Activated naive CD8-positive, alpha-beta T cell treated with anti-CD3 and anti-CD28 coated beads, Interleukin-2, amount 50 U/mL, for 24 hours (primary cell): ENCODE measurements around the gene WNT4.

ENCODE experiments used
- ATAC-seq: fragments of 150-1000 bp; cut with Tn5 transposase; one replicate; pipeline ENCODE4 v1.10.0; 2021
- DNase-seq: peaks from one replicate; pipeline ENCODE4 v3.0.0; 2021
- H3K27ac Mint-ChIP-seq: one replicate; pipeline ENCODE4 v1.8.0; 2021; ENCODE audit warnings: mild to moderate bottlenecking, mixed read lengths
- H3K27me3 Mint-ChIP-seq: one replicate; pipeline ENCODE4 v1.8.0; 2021; ENCODE audit warnings: mixed read lengths
- H3K36me3 Mint-ChIP-seq: one replicate; pipeline ENCODE4 v1.8.0; 2021; ENCODE audit warnings: low read depth, mixed read lengths
- H3K4me1 Mint-ChIP-seq: one replicate; pipeline ENCODE4 v1.8.0; 2021; ENCODE audit warnings: mixed read lengths
- H3K4me3 Mint-ChIP-seq: one replicate; pipeline ENCODE4 v1.8.0; 2021; ENCODE audit warnings: mild to moderate bottlenecking, moderate library complexity, mixed read lengths
- H3K9me3 Mint-ChIP-seq: one replicate; pipeline ENCODE4 v1.8.0; 2021; ENCODE audit warnings: mixed read lengths

WNT4 gene

DNA sequence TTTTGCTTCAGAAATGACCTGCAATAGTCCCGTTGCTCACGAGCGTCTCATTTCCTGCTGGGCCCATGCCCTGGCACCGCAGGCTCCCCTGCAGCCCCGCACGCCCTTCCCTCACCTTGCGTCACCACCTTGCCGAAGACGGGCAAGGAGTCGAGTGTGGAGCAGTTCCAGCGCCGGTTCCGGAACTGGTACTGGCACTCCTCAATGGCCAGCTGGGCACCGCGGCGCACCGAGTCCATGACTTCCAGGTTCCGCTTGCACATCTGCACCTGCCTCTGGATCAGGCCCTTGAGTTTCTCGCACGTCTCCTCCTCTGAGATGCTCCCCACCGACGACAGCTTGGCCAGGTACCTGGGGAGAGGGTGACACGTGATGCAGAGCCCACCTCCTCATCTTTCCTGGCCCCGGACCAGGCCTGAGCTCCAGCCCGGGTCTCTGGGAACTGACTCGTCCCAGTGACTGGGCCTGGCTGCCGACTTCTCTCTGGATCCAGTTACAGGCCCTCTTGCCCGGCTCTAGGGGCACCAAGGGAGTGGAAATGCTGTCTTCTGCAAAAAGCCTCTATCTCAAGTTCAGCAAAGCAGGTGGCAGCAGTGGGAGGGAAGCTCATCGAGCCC is 13.3 kb downstream of the WNT4 start:
- Mint-ChIP-seq H3K27ac (no peak overlapping the region), H3K36me3 (no peaks in the 10 kb centered on the region), H3K9me3 (no peaks in the 10 kb centered on the region), H3K4me1 (no peaks in the 10 kb centered on the region), H3K27me3 (peaks cover 1% of the 10 kb centered on the region), H3K4me3 (no peak overlapping the region)
- no peak for ATAC-seq
- no peak for DNase-seq

GRCh38 chr1:22128392-22128791 is 14.5 kb downstream of the WNT4 start:
- Mint-ChIP-seq H3K4me1 (no peaks in the 10 kb centered on the region), H3K36me3 (no peaks in the 10 kb centered on the region), H3K27ac (no peak overlapping the region), H3K9me3 (no peaks in the 10 kb centered on the region), H3K4me3 (no peak overlapping the region), H3K27me3 (no peaks in the 10 kb centered on the region)
- ATAC-seq (no peak), DNase-seq (no peak)

GRCh38 chr1:22127731-22128130 is 15.2 kb downstream of the WNT4 start:
- Mint-ChIP-seq H3K4me3 (no peak overlapping the region), H3K27me3 (no peaks in the 10 kb centered on the region), H3K27ac (no peak overlapping the region), H3K9me3 (no peaks in the 10 kb centered on the region), H3K4me1 (no peaks in the 10 kb centered on the region), H3K36me3 (no peaks in the 10 kb centered on the region)
- ATAC-seq (no peak), DNase-seq (no peak)

- no peak overlapping the region for H3K4me3 Mint-ChIP-seq
- no peak for ATAC-seq
- no peaks in the 10 kb centered on the region for H3K27me3 Mint-ChIP-seq
- no peaks in the 10 kb centered on the region for H3K9me3 Mint-ChIP-seq
- H3K4me1 Mint-ChIP-seq: no peaks in the 10 kb centered on the region
- no peaks in the 10 kb centered on the region for H3K36me3 Mint-ChIP-seq
- no peak for DNase-seq
- no peak overlapping the region for H3K27ac Mint-ChIP-seq
Observed at GRCh38 chr1:22127248-22127647, 15.6 kb downstream of the WNT4 start.

DNA sequence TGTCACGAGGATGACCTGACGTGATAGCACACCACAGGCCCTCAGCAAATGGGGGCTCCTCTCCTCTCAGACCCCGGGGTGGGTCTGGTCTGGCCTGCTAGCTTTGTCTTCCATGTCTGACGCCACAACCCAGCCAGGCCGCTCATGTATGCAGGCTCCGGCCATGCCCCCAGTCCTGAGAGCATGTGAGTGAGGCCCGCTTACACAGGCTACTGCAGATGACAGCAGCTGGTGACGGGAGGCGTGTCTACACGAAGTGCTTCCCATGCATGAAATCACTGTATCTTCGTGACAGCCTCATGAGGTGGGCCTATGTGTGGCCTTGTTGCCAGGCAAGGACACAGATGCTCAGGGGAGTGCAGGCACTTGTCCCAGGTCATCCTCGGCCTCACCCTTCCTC is 16.4 kb downstream of the WNT4 start:
- H3K4me1 Mint-ChIP-seq: no peaks in the 10 kb centered on the region
- ATAC-seq (no peak), DNase-seq (no peak)
- H3K36me3 Mint-ChIP-seq: no peaks in the 10 kb centered on the region
- H3K4me3 Mint-ChIP-seq: no peak overlapping the region
- H3K9me3 Mint-ChIP-seq: no peaks in the 10 kb centered on the region
- H3K27me3 Mint-ChIP-seq: no peaks in the 10 kb centered on the region
- H3K27ac Mint-ChIP-seq: no peak overlapping the region

DNA sequence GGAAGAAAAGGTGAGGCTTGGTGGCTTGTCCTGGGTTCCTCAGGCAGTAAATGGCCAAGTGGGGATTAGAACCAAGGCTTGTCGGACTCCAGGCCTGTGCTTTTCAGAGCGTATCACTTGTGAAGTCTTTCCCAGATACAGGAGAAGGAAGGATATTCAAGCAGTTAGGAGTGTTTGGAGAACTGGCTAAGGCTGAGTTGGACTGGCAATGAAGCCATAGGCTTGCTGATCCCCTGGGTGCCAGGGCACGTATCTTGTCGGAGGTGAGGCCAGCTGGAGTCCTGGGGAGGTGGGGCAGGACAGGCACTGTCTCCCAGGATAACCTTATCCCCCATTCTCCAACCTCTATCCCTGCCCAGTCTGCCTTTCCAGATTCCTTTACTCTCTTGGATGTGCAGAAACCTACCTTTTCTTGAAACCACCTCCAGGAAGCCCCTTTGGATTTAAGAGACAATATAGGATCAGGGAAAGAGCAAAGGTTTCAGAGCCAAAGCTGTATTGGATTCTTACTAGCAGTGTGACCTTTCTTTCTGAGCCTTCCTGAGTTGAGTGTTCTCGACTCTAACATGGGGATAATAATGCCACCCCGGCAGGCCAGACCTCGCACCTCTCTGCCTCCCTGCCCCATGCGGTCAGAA is 18.2 kb downstream of the WNT4 start:
- Mint-ChIP-seq H3K27me3 (no peaks in the 10 kb centered on the region), H3K36me3 (no peaks in the 10 kb centered on the region), H3K4me3 (no peak overlapping the region), H3K9me3 (no peaks in the 10 kb centered on the region), H3K4me1 (no peaks in the 10 kb centered on the region), H3K27ac (no peak overlapping the region)
- ATAC-seq (no peak), DNase-seq (no peak)

- peaks cover 3% of the 10 kb centered on the region for H3K36me3 Mint-ChIP-seq
- H3K4me1 Mint-ChIP-seq: peaks cover 3% of the 10 kb centered on the region
- no peak overlapping the region for H3K27ac Mint-ChIP-seq
- no peak overlapping the region for H3K4me3 Mint-ChIP-seq
- no peak for ATAC-seq
- no peaks in the 10 kb centered on the region for H3K27me3 Mint-ChIP-seq
- DNase-seq: no peak
- no peaks in the 10 kb centered on the region for H3K9me3 Mint-ChIP-seq
Observed at GRCh38 chr1:22123901-22124404, 18.9 kb downstream of the WNT4 start.

GRCh38 chr1:22123071-22123390 is 19.9 kb downstream of the WNT4 start:
- Mint-ChIP-seq H3K4me3 (no peak overlapping the region), H3K4me1 (peaks cover 9% of the 10 kb centered on the region), H3K27me3 (no peaks in the 10 kb centered on the region), H3K36me3 (peaks cover 6% of the 10 kb centered on the region), H3K9me3 (no peaks in the 10 kb centered on the region), H3K27ac (no peak overlapping the region)
- no peak for DNase-seq
- no peak for ATAC-seq

- H3K27ac Mint-ChIP-seq: no peak overlapping the region
- H3K36me3 Mint-ChIP-seq: peaks cover 6% of the 10 kb centered on the region
- DNase-seq (no peak), ATAC-seq (no peak)
- H3K27me3 Mint-ChIP-seq: no peaks in the 10 kb centered on the region
- no peaks in the 10 kb centered on the region for H3K9me3 Mint-ChIP-seq
- H3K4me3 Mint-ChIP-seq: no peak overlapping the region
- H3K4me1 Mint-ChIP-seq: peaks cover 12% of the 10 kb centered on the region
Observed at GRCh38 chr1:22122273-22123070, 20.4 kb downstream of the WNT4 start.

DNA sequence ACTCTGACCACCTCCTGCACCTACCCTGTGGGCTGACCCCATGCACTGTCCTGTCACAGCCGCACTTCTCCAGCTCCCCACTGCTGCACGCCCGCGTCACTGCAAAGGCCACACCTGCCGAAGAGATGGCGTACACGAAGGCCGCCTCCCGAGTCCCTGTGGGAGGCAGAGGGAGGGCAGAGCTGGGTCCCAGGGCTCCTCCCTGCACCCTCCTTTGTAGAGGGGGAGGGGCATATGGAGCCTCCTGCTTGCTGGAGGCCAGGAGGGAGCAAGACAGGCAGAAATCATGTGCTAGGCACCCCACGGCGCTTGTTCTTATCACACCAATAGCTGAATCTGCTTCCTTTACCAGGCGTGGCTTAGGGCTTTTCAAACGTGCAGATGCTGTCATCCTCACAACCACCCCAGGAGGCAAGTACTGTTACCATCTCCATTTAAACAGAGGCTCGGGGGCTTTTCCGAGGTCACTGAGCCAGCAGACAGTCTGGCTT is 21.4 kb downstream of the WNT4 start:
- ATAC-seq (no peak), DNase-seq (no peak)
- Mint-ChIP-seq H3K36me3 (peaks cover 6% of the 10 kb centered on the region), H3K4me1 (peaks cover 12% of the 10 kb centered on the region), H3K4me3 (no peak overlapping the region), H3K9me3 (no peaks in the 10 kb centered on the region), H3K27ac (no peak overlapping the region), H3K27me3 (no peaks in the 10 kb centered on the region)

DNA sequence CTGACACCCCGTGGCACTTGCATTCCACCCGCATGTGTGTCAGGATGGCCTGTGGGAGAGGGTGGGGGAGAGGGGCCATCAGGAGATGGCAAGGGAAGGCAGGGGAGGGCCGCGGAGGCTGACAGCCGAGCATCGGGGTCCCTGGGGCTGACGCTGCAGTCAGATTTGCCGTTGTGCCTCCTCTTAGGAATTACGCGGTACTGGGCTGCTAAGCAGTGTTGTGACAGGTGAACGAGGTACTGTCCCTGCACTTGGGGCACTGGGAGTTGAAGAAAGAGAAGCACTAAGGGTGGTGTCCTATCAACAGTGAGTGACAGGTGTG is 22.5 kb downstream of the WNT4 start:
- Mint-ChIP-seq H3K27ac (no peak overlapping the region), H3K36me3 (peaks cover 6% of the 10 kb centered on the region), H3K9me3 (no peaks in the 10 kb centered on the region), H3K4me1 (peaks cover 17% of the 10 kb centered on the region), H3K27me3 (no peaks in the 10 kb centered on the region), H3K4me3 (no peak overlapping the region)
- no peak for DNase-seq
- ATAC-seq: no peak

DNA sequence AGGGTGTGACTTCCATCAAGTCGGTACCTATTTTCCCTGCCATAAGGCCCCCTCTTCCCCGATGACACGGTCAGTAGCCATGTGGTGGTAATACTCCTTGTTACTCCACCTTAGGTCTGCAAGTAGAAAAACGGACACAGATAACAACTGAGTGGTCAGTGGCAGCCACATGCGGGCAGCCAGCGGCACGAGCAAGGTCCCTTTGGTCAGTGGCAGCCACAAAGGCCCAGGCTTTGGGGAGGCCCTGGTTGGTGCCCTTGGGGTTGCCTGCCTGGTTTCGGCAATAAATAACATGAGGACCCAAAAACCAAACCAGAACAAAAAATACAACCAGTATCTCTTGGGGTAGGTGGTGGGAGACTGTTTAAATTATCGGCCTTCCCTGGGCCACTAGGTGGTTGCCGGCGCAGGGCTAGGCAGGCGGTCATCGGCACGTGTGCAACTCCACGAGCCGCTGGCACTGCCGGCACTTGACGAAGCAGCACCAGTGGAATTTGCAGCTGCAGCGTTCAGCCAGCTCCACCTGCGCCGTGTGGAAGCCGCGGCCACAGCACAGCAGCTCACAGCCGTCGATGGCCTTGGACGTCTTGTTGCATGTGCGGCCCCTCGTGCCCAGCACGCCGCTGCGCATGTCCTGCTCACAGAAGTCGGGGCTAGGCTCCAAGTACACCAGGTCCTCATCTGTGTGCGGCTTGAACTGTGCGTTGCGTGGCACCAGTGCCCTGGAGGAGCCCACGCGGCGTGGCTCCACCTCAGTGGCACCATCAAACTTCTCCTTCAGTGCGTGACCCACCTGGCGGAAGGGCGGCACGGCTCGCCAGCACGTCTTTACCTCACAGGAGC is 23.1 kb downstream of the WNT4 start:
- Mint-ChIP-seq H3K36me3 (peaks cover 6% of the 10 kb centered on the region), H3K27ac (peak overlapping the region; percentile 37), H3K4me1 (peaks cover 19% of the 10 kb centered on the region)

GRCh38 chr1:22118291-22118992 is 24.5 kb downstream of the WNT4 start:
- H3K27ac Mint-ChIP-seq: peak overlapping the region; percentile 42
- DNase-seq (no peak), ATAC-seq (no peak)
- H3K4me3 Mint-ChIP-seq: no peak overlapping the region
- H3K9me3 Mint-ChIP-seq: no peaks in the 10 kb centered on the region
- no peaks in the 10 kb centered on the region for H3K27me3 Mint-ChIP-seq
- peaks cover 19% of the 10 kb centered on the region for H3K4me1 Mint-ChIP-seq
- peaks cover 6% of the 10 kb centered on the region for H3K36me3 Mint-ChIP-seq

More for the DNA sequence above, 23.1 kb downstream of the WNT4 start:
- Mint-ChIP-seq H3K27me3 (no peaks in the 10 kb centered on the region), H3K9me3 (no peaks in the 10 kb centered on the region), H3K4me3 (no peak overlapping the region)
- DNase-seq: no peak
- no peak for ATAC-seq

- Mint-ChIP-seq H3K4me3 (no peak overlapping the region), H3K4me1 (peaks cover 21% of the 10 kb centered on the region), H3K27me3 (no peaks in the 10 kb centered on the region), H3K36me3 (peaks cover 11% of the 10 kb centered on the region), H3K27ac (no peak overlapping the region), H3K9me3 (no peaks in the 10 kb centered on the region)
- no peak for DNase-seq
- no peak for ATAC-seq
Observed at GRCh38 chr1:22117851-22118250, 25.0 kb downstream of the WNT4 start.
